ENCODE measurements around the gene CD207.

CD207 gene

GRCh38 chr2:70855667-70856066 is 20.1 kb upstream of the CD207 start:
- no peak overlapping the region for H2BK120ac ChIP-seq (ENCODE audit: low read depth, low read length)
- H2BK5ac ChIP-seq (ENCODE audit: low read length), result no peak overlapping the region
- H3K36me3 ChIP-seq (replicated peaks in 1 of 2; ENCODE audit: control insufficient read depth in 2 of 2, insufficient read depth in 2 of 2, low read length in 2 of 2), result no peaks in the 10 kb centered on the region
- no peak overlapping the region for H2BK12ac ChIP-seq (ENCODE audit: low read length)
- no peak overlapping the region for H3K27ac ChIP-seq (replicated peaks; ENCODE audit: low read length)
- no peak overlapping the region for H2AFZ ChIP-seq (ENCODE audit: low read length)
- H3K27me3 ChIP-seq (ENCODE audit: control insufficient read depth in 3 of 3, insufficient read depth in 3 of 3, low read depth in 1 of 3, low read length in 3 of 3), result peaks cover 0 to 30% (median 6%) of the 10 kb centered on the region in 3 experiments
- H4K91ac ChIP-seq (ENCODE audit: low read depth, low read length, poor library complexity), result no peak overlapping the region
- no peak overlapping the region for H3K4me2 ChIP-seq (ENCODE audit: insufficient read depth, low read length, poor library complexity, severe bottlenecking)
- no peak overlapping the region for H3K14ac ChIP-seq (ENCODE audit: low read length)
- H2BK15ac ChIP-seq (ENCODE audit: low read length), result no peak overlapping the region
- H3K9ac ChIP-seq (ENCODE audit: low read depth, low read length, poor library complexity), result no peak overlapping the region
- H3K79me1 ChIP-seq (ENCODE audit: low read depth, low read length), result no peaks in the 10 kb centered on the region
- no peak overlapping the region for H3K4me3 ChIP-seq (ENCODE audit: low read length in 2 of 2)
- no peak overlapping the region for H4K8ac ChIP-seq (ENCODE audit: low read depth, low read length)
- DNase-seq (ENCODE audit: low spot score), result no peak
- H3K9me3 ChIP-seq (replicated peaks in 1 of 2; ENCODE audit: control insufficient read depth in 2 of 2, insufficient read depth in 1 of 2, low read depth in 1 of 2, low read length in 2 of 2), result no peaks in the 10 kb centered on the region
- H3K18ac ChIP-seq (ENCODE audit: low read length), result no peak overlapping the region
- peaks cover 2% of the 10 kb centered on the region in 2 donors for H3K4me1 ChIP-seq (ENCODE audit: control insufficient read depth in 2 of 2, insufficient read depth in 1 of 2, low read depth in 1 of 2, low read length in 2 of 2)
- WGBS, 2 donors (ENCODE audit: extremely low coverage in 2 of 2, insufficient read length in 2 of 2, insufficient replicate concordance in 1 of 2), result no CpG with 5 or more reads among the region's 1 CpG
- H3K23ac ChIP-seq (ENCODE audit: low read depth, low read length, poor library complexity), result no peak overlapping the region
- no peak overlapping the region for H3K4ac ChIP-seq (ENCODE audit: low read length)
- H2AK5ac ChIP-seq (ENCODE audit: low read depth, low read length), result no peak overlapping the region

GRCh38 chr2:70854411-70854810 is 18.8 kb upstream of the CD207 start:
- H2BK15ac ChIP-seq (ENCODE audit: low read length), result no peak overlapping the region
- H3K27ac ChIP-seq (replicated peaks; ENCODE audit: low read length), result no peak overlapping the region
- no peaks in the 10 kb centered on the region for H3K36me3 ChIP-seq (replicated peaks in 1 of 2; ENCODE audit: control insufficient read depth in 2 of 2, insufficient read depth in 2 of 2, low read length in 2 of 2)
- no peak overlapping the region for H4K91ac ChIP-seq (ENCODE audit: low read depth, low read length, poor library complexity)
- no CpG with 5 or more reads among the region's 4 CpGs for WGBS, 2 donors (ENCODE audit: extremely low coverage in 2 of 2, insufficient read length in 2 of 2, insufficient replicate concordance in 1 of 2)
- no peak overlapping the region for H2AK5ac ChIP-seq (ENCODE audit: low read depth, low read length)
- no peak overlapping the region for H2BK12ac ChIP-seq (ENCODE audit: low read length)
- no peak overlapping the region for H3K23ac ChIP-seq (ENCODE audit: low read depth, low read length, poor library complexity)
- no peak overlapping the region for H3K4me2 ChIP-seq (ENCODE audit: insufficient read depth, low read length, poor library complexity, severe bottlenecking)
- no peak overlapping the region for H3K9ac ChIP-seq (ENCODE audit: low read depth, low read length, poor library complexity)
- no peak overlapping the region for H3K14ac ChIP-seq (ENCODE audit: low read length)
- H2AFZ ChIP-seq (ENCODE audit: low read length), result no peak overlapping the region
- H3K27me3 ChIP-seq (ENCODE audit: control insufficient read depth in 3 of 3, insufficient read depth in 3 of 3, low read depth in 1 of 3, low read length in 3 of 3), result peaks cover 0 to 17% (median 0%) of the 10 kb centered on the region in 3 experiments
- H3K4ac ChIP-seq (ENCODE audit: low read length), result no peak overlapping the region
- no peak overlapping the region for H3K18ac ChIP-seq (ENCODE audit: low read length)
- DNase-seq (ENCODE audit: low spot score), result no peak
- H2BK5ac ChIP-seq (ENCODE audit: low read length), result no peak overlapping the region
- no peak overlapping the region for H2BK120ac ChIP-seq (ENCODE audit: low read depth, low read length)
- H3K4me1 ChIP-seq (ENCODE audit: control insufficient read depth in 2 of 2, insufficient read depth in 1 of 2, low read depth in 1 of 2, low read length in 2 of 2), result peaks cover 2% of the 10 kb centered on the region in 2 donors
- H4K8ac ChIP-seq (ENCODE audit: low read depth, low read length), result no peak overlapping the region
- H3K9me3 ChIP-seq (replicated peaks in 1 of 2; ENCODE audit: control insufficient read depth in 2 of 2, insufficient read depth in 1 of 2, low read depth in 1 of 2, low read length in 2 of 2), result no peaks in the 10 kb centered on the region
- H3K79me1 ChIP-seq (ENCODE audit: low read depth, low read length), result no peaks in the 10 kb centered on the region
- H3K4me3 ChIP-seq (ENCODE audit: low read length in 2 of 2), result no peak overlapping the region

GRCh38 chr2:70852824-70853223 is 17.2 kb upstream of the CD207 start:
- H3K36me3 ChIP-seq (replicated peaks in 1 of 2; ENCODE audit: control insufficient read depth in 2 of 2, insufficient read depth in 2 of 2, low read length in 2 of 2), result no peaks in the 10 kb centered on the region
- no peak overlapping the region for H2BK5ac ChIP-seq (ENCODE audit: low read length)
- no CpG with 5 or more reads among the region's 1 CpG for WGBS, 2 donors (ENCODE audit: extremely low coverage in 2 of 2, insufficient read length in 2 of 2, insufficient replicate concordance in 1 of 2)
- no peak overlapping the region for H3K4me3 ChIP-seq (ENCODE audit: low read length in 2 of 2)
- H2BK15ac ChIP-seq (ENCODE audit: low read length), result no peak overlapping the region
- no peak overlapping the region for H2AK5ac ChIP-seq (ENCODE audit: low read depth, low read length)
- H3K27me3 ChIP-seq (ENCODE audit: control insufficient read depth in 3 of 3, insufficient read depth in 3 of 3, low read depth in 1 of 3, low read length in 3 of 3), result peaks cover 0 to 12% (median 0%) of the 10 kb centered on the region in 3 experiments
- H3K9me3 ChIP-seq (replicated peaks in 1 of 2; ENCODE audit: control insufficient read depth in 2 of 2, insufficient read depth in 1 of 2, low read depth in 1 of 2, low read length in 2 of 2), result no peaks in the 10 kb centered on the region
- H3K4ac ChIP-seq (ENCODE audit: low read length), result no peak overlapping the region
- H3K4me1 ChIP-seq (ENCODE audit: control insufficient read depth in 2 of 2, insufficient read depth in 1 of 2, low read depth in 1 of 2, low read length in 2 of 2), result peaks cover 2% of the 10 kb centered on the region in 2 donors
- H3K79me1 ChIP-seq (ENCODE audit: low read depth, low read length), result no peaks in the 10 kb centered on the region
- H4K8ac ChIP-seq (ENCODE audit: low read depth, low read length), result no peak overlapping the region
- no peak overlapping the region for H2BK12ac ChIP-seq (ENCODE audit: low read length)
- no peak overlapping the region for H3K27ac ChIP-seq (replicated peaks; ENCODE audit: low read length)
- H3K4me2 ChIP-seq (ENCODE audit: insufficient read depth, low read length, poor library complexity, severe bottlenecking), result no peak overlapping the region
- no peak overlapping the region for H2BK120ac ChIP-seq (ENCODE audit: low read depth, low read length)
- H3K23ac ChIP-seq (ENCODE audit: low read depth, low read length, poor library complexity), result no peak overlapping the region
- no peak overlapping the region for H3K14ac ChIP-seq (ENCODE audit: low read length)
- no peak for DNase-seq (ENCODE audit: low spot score)
- no peak overlapping the region for H3K18ac ChIP-seq (ENCODE audit: low read length)
- no peak overlapping the region for H3K9ac ChIP-seq (ENCODE audit: low read depth, low read length, poor library complexity)
- no peak overlapping the region for H2AFZ ChIP-seq (ENCODE audit: low read length)
- H4K91ac ChIP-seq (ENCODE audit: low read depth, low read length, poor library complexity), result no peak overlapping the region

GRCh38 chr2:70851704-70852103 is 16.1 kb upstream of the CD207 start:
- Histone ChIP-seq H3K9me3 (replicated peaks in 1 of 2; ENCODE audit: control insufficient read depth in 2 of 2, insufficient read depth in 1 of 2, low read depth in 1 of 2, low read length in 2 of 2) (no peaks in the 10 kb centered on the region), H2BK5ac (ENCODE audit: low read length) (no peak overlapping the region), H3K4ac (ENCODE audit: low read length) (no peak overlapping the region), H3K23ac (ENCODE audit: low read depth, low read length, poor library complexity) (no peak overlapping the region), H3K27ac (replicated peaks; ENCODE audit: low read length) (no peak overlapping the region), H2AK5ac (ENCODE audit: low read depth, low read length) (no peak overlapping the region), H3K9ac (ENCODE audit: low read depth, low read length, poor library complexity) (no peak overlapping the region), H4K91ac (ENCODE audit: low read depth, low read length, poor library complexity) (no peak overlapping the region), H3K18ac (ENCODE audit: low read length) (no peak overlapping the region), H3K4me1 (ENCODE audit: control insufficient read depth in 2 of 2, insufficient read depth in 1 of 2, low read depth in 1 of 2, low read length in 2 of 2) (peaks cover 2% of the 10 kb centered on the region in 2 donors), H3K79me1 (ENCODE audit: low read depth, low read length) (no peaks in the 10 kb centered on the region), H3K27me3 (ENCODE audit: control insufficient read depth in 3 of 3, insufficient read depth in 3 of 3, low read depth in 1 of 3, low read length in 3 of 3) (peaks cover 0 to 9% (median 0%) of the 10 kb centered on the region in 3 experiments), H2AFZ (ENCODE audit: low read length) (no peak overlapping the region), H2BK12ac (ENCODE audit: low read length) (no peak overlapping the region), H2BK120ac (ENCODE audit: low read depth, low read length) (no peak overlapping the region), H3K14ac (ENCODE audit: low read length) (no peak overlapping the region), H4K8ac (ENCODE audit: low read depth, low read length) (no peak overlapping the region), H3K36me3 (replicated peaks in 1 of 2; ENCODE audit: control insufficient read depth in 2 of 2, insufficient read depth in 2 of 2, low read length in 2 of 2) (no peaks in the 10 kb centered on the region), H3K4me3 (ENCODE audit: low read length in 2 of 2) (no peak overlapping the region), H3K4me2 (ENCODE audit: insufficient read depth, low read length, poor library complexity, severe bottlenecking) (no peak overlapping the region), H2BK15ac (ENCODE audit: low read length) (no peak overlapping the region)
- no peak for DNase-seq (ENCODE audit: low spot score)
- no CpG with 5 or more reads among the region's 4 CpGs for WGBS, 2 donors (ENCODE audit: extremely low coverage in 2 of 2, insufficient read length in 2 of 2, insufficient replicate concordance in 1 of 2)
